Activated gamma-delta T cell treated with anti-CD3 and anti-CD28 coated beads, Interleukin-2, amount 50 U/mL, for 16 hours (primary cell): ENCODE results near the gene ATG9B.

ENCODE experiments used
- DNase-seq: peaks from one replicate; pipeline ENCODE4 v3.0.0-alpha.2; 2020; ENCODE audit warnings: low read depth

Gene ATG9B

GRCh38 chr7:150978126-150978789, 46.0 kb downstream of the ATG9B start, which contains the start of gene KCNH2:
Gene KCNH2, minus strand, starts transcription at chr7:150978321. Its CDS starts 408 bp downstream, at chr7:150977913.
- no peak for DNase-seq

GRCh38 chr7:150977382-150978125, 46.7 kb downstream of the ATG9B start:
- DNase-seq: no peak

GRCh38 chr7:150976529-150977381, 47.5 kb downstream of the ATG9B start:
- DNase-seq: no peak

- DNase-seq: no peak
Measured at GRCh38 chr7:150975536-150976319, 48.6 kb downstream of the ATG9B start.

GRCh38 chr7:150974468-150975391, 49.6 kb downstream of the ATG9B start:
- peak; percentile 66 for DNase-seq

- DNase-seq: no peak
Measured at GRCh38 chr7:150973571-150974451, 50.5 kb downstream of the ATG9B start.

GRCh38 chr7:150972741-150973140, 51.6 kb downstream of the ATG9B start:
- DNase-seq: no peak

GRCh38 chr7:150972023-150972468, 52.2 kb downstream of the ATG9B start:
- no peak for DNase-seq

- DNase-seq: no peak
Measured at GRCh38 chr7:150971242-150972022, 52.9 kb downstream of the ATG9B start.

GRCh38 chr7:150970424-150970823, 53.9 kb downstream of the ATG9B start:
- DNase-seq: no peak

- DNase-seq: no peak
Measured at GRCh38 chr7:150969475-150969874, 54.8 kb downstream of the ATG9B start.

- no peak for DNase-seq
Measured at GRCh38 chr7:150968734-150969372, 55.4 kb downstream of the ATG9B start.

- no peak for DNase-seq
Measured at GRCh38 chr7:150968056-150968733, 56.1 kb downstream of the ATG9B start.

- DNase-seq: no peak
Measured at GRCh38 chr7:150967349-150967748, 56.9 kb downstream of the ATG9B start.

- DNase-seq: no peak
Measured at GRCh38 chr7:150966002-150966401, 58.3 kb downstream of the ATG9B start.

- DNase-seq: no peak
Measured at GRCh38 chr7:150965273-150965830, 58.9 kb downstream of the ATG9B start.
